Measurements from ENCODE around the gene NTRK3.

DNA sequence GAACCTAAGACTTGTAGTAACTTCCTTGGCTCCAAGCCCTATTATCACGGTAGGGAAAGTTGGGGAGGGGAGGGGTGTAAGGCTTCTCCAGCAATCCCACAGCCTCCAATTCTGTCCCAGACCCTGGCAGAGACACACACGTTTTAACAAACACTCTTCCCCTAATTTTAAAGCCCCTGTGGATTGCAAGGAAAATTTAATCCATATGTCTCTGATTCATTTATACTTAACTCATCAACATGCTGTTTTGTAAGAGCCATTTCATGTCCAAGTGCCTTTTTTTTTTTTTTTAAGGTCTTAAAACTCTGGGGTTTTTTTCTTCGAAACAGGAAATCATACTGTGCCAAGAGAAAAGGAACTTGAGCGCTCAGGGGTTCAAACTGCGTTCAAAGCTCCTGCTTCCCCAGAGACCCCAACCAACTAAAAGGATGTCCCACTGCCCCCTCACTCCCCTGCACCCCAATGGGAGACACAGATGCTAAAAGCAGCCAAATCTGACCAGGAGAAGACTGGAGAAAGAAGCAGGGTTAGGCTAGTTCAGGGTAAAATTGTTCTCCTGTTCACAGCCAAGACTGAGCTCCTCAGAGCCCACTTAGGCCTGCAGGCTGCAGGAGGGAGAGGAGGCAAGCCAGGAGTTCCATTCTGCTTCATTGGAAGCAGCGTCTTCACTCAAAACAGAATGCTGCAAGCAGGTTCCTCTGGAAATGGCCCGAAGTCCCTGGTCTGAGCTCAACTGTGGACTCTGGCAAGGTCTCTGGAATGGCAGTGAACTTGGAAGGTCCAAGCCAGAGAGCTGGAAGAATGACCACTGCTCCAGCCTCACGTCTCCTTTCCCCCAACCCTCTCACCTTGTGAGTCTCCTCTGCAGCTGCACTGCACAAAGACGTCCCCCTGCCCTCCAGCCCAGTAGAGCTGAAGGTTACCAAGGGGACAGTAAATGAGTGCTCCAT lies 172.5 kb downstream of the NTRK3 start:
- TF ChIP-seq, protein P1, sequence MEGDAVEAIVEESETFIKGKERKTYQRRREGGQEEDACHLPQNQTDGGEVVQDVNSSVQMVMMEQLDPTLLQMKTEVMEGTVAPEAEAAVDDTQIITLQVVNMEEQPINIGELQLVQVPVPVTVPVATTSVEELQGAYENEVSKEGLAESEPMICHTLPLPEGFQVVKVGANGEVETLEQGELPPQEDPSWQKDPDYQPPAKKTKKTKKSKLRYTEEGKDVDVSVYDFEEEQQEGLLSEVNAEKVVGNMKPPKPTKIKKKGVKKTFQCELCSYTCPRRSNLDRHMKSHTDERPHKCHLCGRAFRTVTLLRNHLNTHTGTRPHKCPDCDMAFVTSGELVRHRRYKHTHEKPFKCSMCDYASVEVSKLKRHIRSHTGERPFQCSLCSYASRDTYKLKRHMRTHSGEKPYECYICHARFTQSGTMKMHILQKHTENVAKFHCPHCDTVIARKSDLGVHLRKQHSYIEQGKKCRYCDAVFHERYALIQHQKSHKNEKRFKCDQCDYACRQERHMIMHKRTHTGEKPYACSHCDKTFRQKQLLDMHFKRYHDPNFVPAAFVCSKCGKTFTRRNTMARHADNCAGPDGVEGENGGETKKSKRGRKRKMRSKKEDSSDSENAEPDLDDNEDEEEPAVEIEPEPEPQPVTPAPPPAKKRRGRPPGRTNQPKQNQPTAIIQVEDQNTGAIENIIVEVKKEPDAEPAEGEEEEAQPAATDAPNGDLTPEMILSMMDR (conservative IDR thresholded peaks at IDR 0.05; ENCODE audit: low read length): no peak
- no peak for TF ChIP-seq EZH2phosphoT487 (IDR thresholded peaks at IDR 0.05; ENCODE audit: borderline replicate concordance)

Measured in Loucy (cell line).